Neuronal stem cell (in vitro differentiated cells): ENCODE results near the gene OAS3.

Source experiments
- DNase-seq: peaks from one replicate; pipeline ENCODE4 v3.0.0-alpha.2; 2013; ENCODE audit warnings: low spot score
- H2AFZ ChIP-seq: one replicate; pipeline ENCODE4 v1.6.1; 2013; ENCODE audit warnings: mild to moderate bottlenecking, low read length, inconsistent platforms
- H2AK5ac ChIP-seq: 2 replicates; pipeline ENCODE4 v1.6.1; 2013; ENCODE audit warnings: low read depth, mild to moderate bottlenecking, inconsistent platforms, low read length, moderate library complexity, mixed read lengths
- H2BK120ac ChIP-seq: 2 replicates; pipeline ENCODE4 v1.6.1; 2013; ENCODE audit warnings: low read depth, mild to moderate bottlenecking, inconsistent platforms, low read length, moderate library complexity, mixed read lengths
- H2BK12ac ChIP-seq: one replicate; pipeline ENCODE4 v1.6.1; 2013; ENCODE audit warnings: low read length, inconsistent platforms
- H2BK15ac ChIP-seq: 2 replicates; pipeline ENCODE4 v1.6.1; 2013; ENCODE audit warnings: mild to moderate bottlenecking, low read length, inconsistent platforms, mixed read lengths
- H2BK5ac ChIP-seq: one replicate; pipeline ENCODE4 v1.6.1; 2013; ENCODE audit warnings: inconsistent platforms, mild to moderate bottlenecking, low read length, moderate library complexity
- H3K14ac ChIP-seq: one replicate; pipeline ENCODE4 v1.6.1; 2013; ENCODE audit warnings: low read length, inconsistent platforms
- H3K18ac ChIP-seq: 2 replicates; pipeline ENCODE4 v1.6.1; 2013; ENCODE audit warnings: low read length, inconsistent platforms
- H3K23ac ChIP-seq: 2 replicates; pipeline ENCODE4 v1.6.1; 2013; ENCODE audit warnings: low read depth, mild to moderate bottlenecking, mixed read lengths, low read length, inconsistent platforms; ENCODE audit not compliant: poor library complexity
- H3K27ac ChIP-seq: replicated peaks from 3 replicates; pipeline ENCODE4 v1.5.1; 2013; ENCODE audit warnings: low read length, inconsistent platforms
- H3K27me3 ChIP-seq, 3 experiments: 2 replicates each; pipeline ENCODE4 v1.6.1; 2013; ENCODE audit warnings: low read length in 3 of 3, mild to moderate bottlenecking in 2 of 3, inconsistent platforms in 1 of 3, low read depth in 1 of 3, mixed read lengths in 1 of 3, moderate library complexity in 1 of 3; ENCODE audit not compliant: control insufficient read depth in 3 of 3, insufficient read depth in 3 of 3
- H3K36me3 ChIP-seq, 2 donors: replicated peaks in 1 of 2; 2 replicates each; pipeline ENCODE4 v1.6.1; 2013; ENCODE audit warnings: low read length in 2 of 2; ENCODE audit not compliant: control insufficient read depth in 2 of 2, insufficient read depth in 2 of 2
- H3K4ac ChIP-seq: 2 replicates; pipeline ENCODE4 v1.6.1; 2013; ENCODE audit warnings: inconsistent platforms, mild to moderate bottlenecking, low read length, moderate library complexity
- H3K4me1 ChIP-seq, 2 donors: 1 replicate in 1 of 2; 2 replicates in 1 of 2; pipeline ENCODE4 v1.6.1; 2013; ENCODE audit warnings: low read length in 2 of 2, low read depth in 1 of 2; ENCODE audit not compliant: control insufficient read depth in 2 of 2, insufficient read depth in 1 of 2
- H3K4me2 ChIP-seq: one replicate; pipeline ENCODE4 v1.6.1; 2013; ENCODE audit warnings: mild to moderate bottlenecking, low read length, inconsistent platforms; ENCODE audit not compliant: insufficient read depth, poor library complexity, severe bottlenecking
- H3K4me3 ChIP-seq, 2 donors: 2 replicates each; pipeline ENCODE4 v1.5.1; 2013; ENCODE audit warnings: low read length in 2 of 2, mild to moderate bottlenecking in 2 of 2, inconsistent platforms in 1 of 2, moderate library complexity in 1 of 2
- H3K79me1 ChIP-seq: one replicate; pipeline ENCODE4 v1.6.1; 2013; ENCODE audit warnings: low read depth, mild to moderate bottlenecking, inconsistent platforms, low read length, moderate library complexity
- H3K9ac ChIP-seq: one replicate; pipeline ENCODE4 v1.6.1; 2013; ENCODE audit warnings: mild to moderate bottlenecking, low read depth, low read length, inconsistent platforms; ENCODE audit not compliant: poor library complexity
- H3K9me3 ChIP-seq, 2 donors: replicated peaks in 1 of 2; 2 replicates each; pipeline versions ENCODE3 to v1.6.1; 2013; ENCODE audit warnings: low read length in 2 of 2, mild to moderate bottlenecking in 2 of 2, inconsistent platforms in 1 of 2, low read depth in 1 of 2, mixed read lengths in 1 of 2, moderate library complexity in 1 of 2; ENCODE audit not compliant: control insufficient read depth in 2 of 2, insufficient read depth in 1 of 2
- H4K8ac ChIP-seq: one replicate; pipeline ENCODE4 v1.6.1; 2013; ENCODE audit warnings: low read depth, mild to moderate bottlenecking, inconsistent platforms, low read length, moderate library complexity
- H4K91ac ChIP-seq: one replicate; pipeline ENCODE4 v1.6.1; 2013; ENCODE audit warnings: low read length, low read depth, mild to moderate bottlenecking, inconsistent platforms; ENCODE audit not compliant: poor library complexity
- WGBS, 2 donors: extraction: QIAGEN DNeasy Blood & Tissue Kit; methylation state at CpG; one replicate each; pipeline ENCODE4 v1.1.7; 2013; ENCODE audit warnings: missing lambda C conversion rate in 2 of 2, mixed read lengths in 1 of 2; ENCODE audit not compliant: insufficient read length in 2 of 2, insufficient replicate concordance in 1 of 2; ENCODE audit errors: extremely low coverage in 2 of 2; 5-methylcytosine and 5-hydroxymethylcytosine counted together

The OAS3 gene

DNA sequence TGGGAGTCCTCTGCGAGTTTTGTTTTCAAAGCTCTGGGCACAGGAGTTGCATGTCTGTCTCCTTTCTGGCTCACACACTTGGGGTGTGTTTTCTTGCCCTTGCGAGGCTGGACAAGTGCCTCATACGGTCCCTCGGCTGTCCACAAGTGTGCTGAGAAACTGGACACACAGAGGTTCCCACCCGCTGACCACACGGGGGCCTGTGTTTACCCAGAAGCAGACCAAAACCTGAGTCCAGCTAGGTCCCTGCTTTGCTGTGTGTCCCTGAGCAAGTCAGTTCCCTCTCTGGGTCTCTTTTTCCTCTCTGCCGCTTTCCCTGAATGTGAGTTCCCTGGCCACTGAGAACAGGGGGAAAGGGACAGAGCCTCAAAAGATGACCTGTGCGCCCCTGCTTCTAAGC lies 39.4 kb downstream of the OAS3 start:
- H3K18ac ChIP-seq = peak overlapping the region; percentile 9
- no peak overlapping the region for H2BK15ac ChIP-seq

DNA sequence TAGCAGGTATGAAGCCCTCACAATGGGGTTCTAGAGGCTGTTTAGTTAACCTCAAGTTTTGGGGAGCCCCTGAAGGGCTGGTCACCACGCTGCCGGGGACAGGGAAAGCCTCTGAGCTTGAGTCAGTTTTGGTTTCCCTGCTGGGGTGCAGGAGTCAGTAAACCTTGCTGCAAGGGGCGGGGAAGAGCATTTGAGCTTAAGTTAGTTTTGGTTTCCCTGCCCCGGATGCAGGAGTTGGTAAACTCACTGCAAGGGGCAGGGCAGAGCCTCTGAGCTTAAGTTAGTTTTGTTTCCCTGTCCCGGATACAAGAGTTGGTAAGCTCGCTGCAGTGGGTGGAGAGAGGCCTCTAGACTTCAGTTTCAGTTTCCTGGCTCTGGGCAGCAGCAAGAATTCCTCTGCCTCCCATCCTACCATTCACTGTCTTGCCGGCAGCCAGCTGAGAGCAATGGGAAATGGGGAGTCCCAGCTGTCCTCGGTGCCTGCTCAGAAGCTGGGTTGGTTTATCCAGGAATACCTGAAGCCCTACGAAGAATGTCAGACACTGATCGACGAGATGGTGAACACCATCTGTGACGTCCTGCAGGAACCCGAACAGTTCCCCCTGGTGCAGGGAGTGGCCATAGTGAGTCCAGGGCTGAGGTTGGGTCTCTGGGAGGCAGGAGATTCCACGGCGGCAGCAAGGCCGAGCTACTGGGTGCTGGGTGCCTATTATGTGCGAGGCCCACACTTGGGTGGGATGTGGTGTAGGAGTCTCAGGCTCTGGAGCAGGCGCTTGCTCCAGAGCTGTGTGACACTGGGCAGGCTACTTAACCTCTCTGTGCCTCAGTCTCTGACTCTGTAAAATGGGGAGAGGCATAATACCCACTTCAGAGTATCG lies 40.1 kb downstream of the OAS3 start, which contains the start of gene OAS2:
TSS of gene OAS2 (plus strand) at position 357 of the 878 bp plus-strand sequence. CDS start at position 447, 90 bp downstream.
- H2BK12ac ChIP-seq = peak within 1 kb of the TSS; percentile 51
- peak within 1 kb of the TSS; percentile 70 for H2AK5ac ChIP-seq
- WGBS, 2 donors = no CpG with 5 or more reads among the region's 19 CpGs
- no peaks in the 10 kb centered on the region for H3K36me3 ChIP-seq
- H3K14ac ChIP-seq = peak within 1 kb of the TSS; percentile 92
- no peak within 1 kb of the TSS for H4K91ac ChIP-seq
- no peak within 1 kb of the TSS for H2BK5ac ChIP-seq
- H3K79me1 ChIP-seq = no peaks in the 10 kb centered on the region
- no peak within 1 kb of the TSS for H3K4me3 ChIP-seq
- H3K27me3 ChIP-seq = no peaks in the 10 kb centered on the region
- H3K4me2 ChIP-seq = no peak within 1 kb of the TSS
- H3K18ac ChIP-seq = peak within 1 kb of the TSS; percentile 73
- no peaks in the 10 kb centered on the region for H3K9me3 ChIP-seq
- peak within 1 kb of the TSS; percentile 43 for H2AFZ ChIP-seq
- H2BK120ac ChIP-seq = no peak within 1 kb of the TSS
- DNase-seq = no peak
- H2BK15ac ChIP-seq = no peak within 1 kb of the TSS
- no peak within 1 kb of the TSS for H3K4ac ChIP-seq
- peak within 1 kb of the TSS; percentile 37 for H3K23ac ChIP-seq
- H3K27ac ChIP-seq = no peak within 1 kb of the TSS
- H3K4me1 ChIP-seq = peaks cover 0 to 1% of the 10 kb centered on the region in 2 donors
- H3K9ac ChIP-seq = no peak within 1 kb of the TSS
- H4K8ac ChIP-seq = peak within 1 kb of the TSS; percentile 31

More for the DNA sequence above, 39.4 kb downstream of the OAS3 start:
- Histone ChIP-seq H3K14ac (peak overlapping the region; percentile 3), H2BK12ac (no peak overlapping the region), H2AK5ac (no peak overlapping the region), H3K4ac (no peak overlapping the region), H4K91ac (no peak overlapping the region), H3K9ac (no peak overlapping the region), H3K36me3 (no peaks in the 10 kb centered on the region), H2BK5ac (no peak overlapping the region), H3K79me1 (no peaks in the 10 kb centered on the region), H3K9me3 (no peaks in the 10 kb centered on the region), H3K4me1 (peaks cover 0 to 1% of the 10 kb centered on the region in 2 donors), H3K23ac (no peak overlapping the region), H4K8ac (no peak overlapping the region), H3K27ac (no peak overlapping the region), H2BK120ac (no peak overlapping the region), H3K27me3 (no peaks in the 10 kb centered on the region), H3K4me2 (no peak overlapping the region), H2AFZ (no peak overlapping the region), H3K4me3 (no peak overlapping the region)
- no CpG with 5 or more reads among the region's 8 CpGs for WGBS, 2 donors
- no peak for DNase-seq

DNA sequence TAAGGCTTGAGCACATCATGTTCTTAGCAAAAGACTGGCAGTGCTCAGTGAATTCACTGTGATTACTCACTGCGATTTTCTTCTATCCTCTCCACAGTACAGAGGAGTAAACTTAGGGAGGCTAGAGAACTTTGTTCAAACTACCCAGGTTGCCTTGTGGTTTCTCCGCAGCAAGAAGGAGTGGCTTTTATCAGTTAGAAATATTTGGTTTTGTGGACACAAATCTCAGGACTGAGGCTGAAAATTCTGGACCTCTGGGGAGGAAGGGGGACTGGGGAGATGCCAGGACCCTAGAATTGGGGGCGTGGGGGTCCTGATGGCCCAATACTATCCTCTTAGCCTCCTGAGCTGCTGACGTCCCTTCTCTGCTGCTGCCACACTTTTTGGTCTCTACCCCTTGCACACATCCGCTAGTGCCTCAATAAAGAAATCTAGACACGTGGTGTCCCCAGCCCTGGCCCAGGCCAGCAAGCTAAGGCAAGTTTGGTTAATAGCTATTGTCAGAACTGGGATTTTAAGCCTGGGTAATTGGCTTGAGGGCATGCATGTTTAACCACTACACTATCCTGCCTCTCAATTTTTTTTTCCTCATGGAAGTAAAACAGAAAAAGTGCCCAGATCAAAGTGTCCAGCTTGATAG lies 40.9 kb downstream of the OAS3 start:
- H3K23ac ChIP-seq = no peak overlapping the region

More for the DNA sequence above, 40.9 kb downstream of the OAS3 start:
- no peak overlapping the region for H2BK120ac ChIP-seq
- H3K9ac ChIP-seq = no peak overlapping the region
- peaks cover 0 to 1% of the 10 kb centered on the region in 2 donors for H3K4me1 ChIP-seq
- H2BK15ac ChIP-seq = no peak overlapping the region
- no peak overlapping the region for H4K8ac ChIP-seq
- H2BK12ac ChIP-seq = no peak overlapping the region
- WGBS, 2 donors = no CpG with 5 or more reads among the region's 6 CpGs
- H3K36me3 ChIP-seq = no peaks in the 10 kb centered on the region
- H3K27me3 ChIP-seq = no peaks in the 10 kb centered on the region
- H3K9me3 ChIP-seq = no peaks in the 10 kb centered on the region
- no peak overlapping the region for H3K14ac ChIP-seq
- DNase-seq = no peak
- no peak overlapping the region for H4K91ac ChIP-seq
- no peak overlapping the region for H3K27ac ChIP-seq
- H2AFZ ChIP-seq = no peak overlapping the region
- H3K18ac ChIP-seq = no peak overlapping the region
- H2AK5ac ChIP-seq = no peak overlapping the region
- no peaks in the 10 kb centered on the region for H3K79me1 ChIP-seq
- no peak overlapping the region for H3K4me3 ChIP-seq
- H3K4ac ChIP-seq = no peak overlapping the region
- H2BK5ac ChIP-seq = no peak overlapping the region
- H3K4me2 ChIP-seq = no peak overlapping the region
